Psoas muscle (tissue), 8 donors: ENCODE measurements around the gene IQSEC3. TPM values are rescaled to one million over a fixed set of nuclear protein-coding genes. Genes with fewer than 3 reads are reported as not detected.
"Not testable (repeated sequence)": the region's sequence is repeated elsewhere in the genome, so short reads cannot be mapped to it uniquely, and the experiment has no call there.

Experiments used
- ATAC-seq, 4 donors: fragments of 200-7000 bp; cut with Tn5 transposase; one replicate each; pipeline ENCODE4 v1.9.1; 2020; ENCODE audit warnings: moderate library complexity in 3 of 4, mild to moderate bottlenecking in 2 of 4
- DNase-seq, 2 donors: peaks; one replicate each; pipeline ENCODE4 v3.0.0-alpha.2; 2020
- H3K27ac ChIP-seq: fragments of 200-600 bp; one replicate; pipeline ENCODE4 v1.8.0; 2022
- H3K27me3 ChIP-seq, 3 donors: fragments of 200-600 bp in 1 of 3; one replicate each; pipeline versions ENCODE4 v1.6.1 to v1.8.0; 2013 to 2022; ENCODE audit warnings: low read length in 2 of 3, mild to moderate bottlenecking in 2 of 3, moderate library complexity in 1 of 3; ENCODE audit not compliant: insufficient read depth in 3 of 3
- H3K36me3 ChIP-seq, 2 donors: fragments of 200-600 bp in 1 of 2; one replicate each; pipeline versions ENCODE4 v1.6.1 to v1.8.0; 2013 to 2022; ENCODE audit warnings: low read depth in 1 of 2, mild to moderate bottlenecking in 1 of 2, moderate library complexity in 1 of 2; ENCODE audit not compliant: insufficient read depth in 1 of 2
- H3K4me1 ChIP-seq: fragments of 200-600 bp; one replicate; pipeline ENCODE4 v1.8.0; 2022
- H3K4me3 ChIP-seq: fragments of 200-600 bp; one replicate; pipeline ENCODE4 v1.8.0; 2022; ENCODE audit warnings: mild to moderate bottlenecking
- H3K9me3 ChIP-seq: fragments of 200-600 bp; one replicate; pipeline ENCODE4 v1.8.0; 2022
- WGBS, 3 donors: extraction: QIAGEN DNeasy Blood & Tissue Kit; methylation state at CpG; one replicate each; pipeline versions ENCODE4 v1.1.6 to v1.1.7; 2013; 5-methylcytosine and 5-hydroxymethylcytosine counted together
- intact Hi-C, 2 donors: fragments of 100-400 bp; cut with DNase I; formaldehyde crosslinking; loops; one replicate each; pipeline versions ENCODE4 v1.11.0 to v1.14.2; 2022
- polyA plus RNA-seq, 3 donors: library from polyadenylated mRNA; stranded (reverse); fragments of 200-250 nt; gene quantifications; one replicate each; pipeline ENCODE4 v1.2.3, GENCODE V29; 2013
- total RNA-seq, 4 donors: library from RNA; stranded (reverse); fragmentation: NEBNext Ultra II Directional in 2 of 4; extraction: Animal tissue kit (Norgen Biotek cat#: 25700) in 2 of 4; gene quantifications; one replicate each; pipeline versions ENCODE4 v1.2.1 to v1.2.4, GENCODE V29; 2021 to 2023
- TF ChIP-seq, protein P1 (sequence below): fragments of 200-600 bp; IDR thresholded peaks from one replicate; pipeline ENCODE4 v1.8.0; 2022; ENCODE audit warnings: antibody characterized with exemption
- donor health status: healthy with polysubstance abuse.
- donor health status: DM: no; HTN: no; CAD: no; lungs with moderate emphysema.
- donor health status: Bipolar disorder and iron deficiency.
- donor health status: healthy.
- donor health status: DM: yes; HTN: yes; CAD: no.
- donor health status: DM: no; HTN: no; CAD: no.
- donor health status: DM: no; HTN: no; CAD: no.
- donor health status: DM: yes; HTN: yes; CAD: no.

IQSEC3 gene
- total and polyA plus RNA-seq, 7 donors, result 0.23 to 1.8 (median 0.58) TPM

DNA sequence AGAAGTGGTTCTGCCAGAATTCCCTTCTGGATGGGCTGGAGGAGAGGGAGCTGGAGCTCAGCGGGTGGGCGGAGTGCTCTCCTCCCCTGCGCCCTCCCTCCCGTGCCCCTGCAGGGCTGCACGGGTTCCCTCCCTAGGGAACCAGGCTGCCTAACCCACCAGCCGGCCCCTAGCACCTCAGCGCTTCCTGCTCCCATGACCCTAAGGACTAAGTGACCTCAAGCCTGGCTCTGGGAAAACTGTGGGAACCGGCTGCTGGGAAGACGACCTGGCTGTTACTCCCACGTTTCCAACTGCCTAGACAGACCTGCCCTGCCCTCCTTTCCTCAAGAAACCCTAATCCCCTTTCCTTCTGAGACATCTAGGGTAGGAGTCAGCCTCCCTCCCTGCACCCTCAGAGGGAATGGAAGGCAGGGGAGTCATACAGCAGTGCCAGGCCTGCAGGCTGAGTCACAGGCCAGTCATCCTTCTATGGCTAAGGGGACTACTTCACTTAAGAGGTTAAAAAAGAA, 115.9 kb downstream of the IQSEC3 start:
- intact Hi-C loops, result no loop called here
- TF ChIP-seq, protein P1, sequence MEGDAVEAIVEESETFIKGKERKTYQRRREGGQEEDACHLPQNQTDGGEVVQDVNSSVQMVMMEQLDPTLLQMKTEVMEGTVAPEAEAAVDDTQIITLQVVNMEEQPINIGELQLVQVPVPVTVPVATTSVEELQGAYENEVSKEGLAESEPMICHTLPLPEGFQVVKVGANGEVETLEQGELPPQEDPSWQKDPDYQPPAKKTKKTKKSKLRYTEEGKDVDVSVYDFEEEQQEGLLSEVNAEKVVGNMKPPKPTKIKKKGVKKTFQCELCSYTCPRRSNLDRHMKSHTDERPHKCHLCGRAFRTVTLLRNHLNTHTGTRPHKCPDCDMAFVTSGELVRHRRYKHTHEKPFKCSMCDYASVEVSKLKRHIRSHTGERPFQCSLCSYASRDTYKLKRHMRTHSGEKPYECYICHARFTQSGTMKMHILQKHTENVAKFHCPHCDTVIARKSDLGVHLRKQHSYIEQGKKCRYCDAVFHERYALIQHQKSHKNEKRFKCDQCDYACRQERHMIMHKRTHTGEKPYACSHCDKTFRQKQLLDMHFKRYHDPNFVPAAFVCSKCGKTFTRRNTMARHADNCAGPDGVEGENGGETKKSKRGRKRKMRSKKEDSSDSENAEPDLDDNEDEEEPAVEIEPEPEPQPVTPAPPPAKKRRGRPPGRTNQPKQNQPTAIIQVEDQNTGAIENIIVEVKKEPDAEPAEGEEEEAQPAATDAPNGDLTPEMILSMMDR, result no peak
- H3K9me3 ChIP-seq, result no peaks in the 10 kb centered on the region
- ATAC-seq (peak in 2 of 4 donors; percentile 26 to 36), DNase-seq (peak in 1 of 2 donors; percentile 55)
- WGBS, 3 donors, result 48 to 59% (median 51%) methylated on average over 7 to 10 of the region's 10 CpGs
- H3K27ac ChIP-seq, result no peak overlapping the region
- H3K4me3 ChIP-seq, result peak overlapping the region; percentile 47
- H3K4me1 ChIP-seq, result peaks cover 6% of the 10 kb centered on the region
- H3K36me3 ChIP-seq, result no peaks in the 10 kb centered on the region
- peaks cover 0 to 20% (median 0%) of the 10 kb centered on the region in 3 donors for H3K27me3 ChIP-seq

DNA sequence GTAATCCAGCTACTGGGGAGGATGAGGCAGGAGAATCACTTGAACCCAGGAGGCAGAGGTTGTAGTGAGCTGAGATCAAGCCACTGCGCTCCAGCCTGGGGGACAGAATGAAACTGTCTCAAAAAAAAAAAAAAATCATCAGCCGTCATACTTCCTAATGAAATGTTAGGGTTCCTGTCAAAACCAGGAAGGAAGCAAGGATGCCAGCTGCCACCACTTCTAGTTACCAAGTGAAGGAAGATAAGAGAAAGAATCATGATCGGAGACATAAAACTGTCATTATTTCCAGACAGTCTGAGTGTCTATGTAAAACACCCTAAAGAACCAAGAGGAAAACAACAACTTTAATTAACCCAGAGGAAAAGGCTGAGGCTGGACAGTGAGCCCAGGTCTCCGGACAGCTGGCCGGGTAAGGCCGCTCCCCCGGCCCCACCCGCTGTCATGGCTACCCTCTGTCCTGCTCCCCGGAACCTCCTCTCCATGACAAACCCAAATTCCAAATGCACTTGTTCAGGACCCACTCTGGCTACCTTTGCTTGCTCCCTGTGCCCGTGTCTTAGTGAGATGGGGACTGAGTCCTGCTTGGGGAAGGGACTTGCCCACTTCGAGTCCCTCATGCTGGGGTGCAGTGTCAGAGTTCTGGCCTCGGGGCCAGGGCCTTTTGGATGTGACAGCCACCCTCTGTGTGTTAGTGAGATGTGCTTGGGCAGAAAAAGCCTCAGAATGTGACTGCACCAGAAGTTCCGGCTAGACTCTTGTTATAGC, 118.4 kb downstream of the IQSEC3 start:
- peaks cover 0 to 29% (median under 1%) of the 10 kb centered on the region in 3 donors for H3K27me3 ChIP-seq
- DNase-seq (peak in 1 of 2 donors; percentile 15), ATAC-seq (peak in 1 of 4 donors; percentile 4)
- intact Hi-C loops, result no loop called here
- 57 to 75% (median 65%) methylated on average over 13 of the region's 13 CpGs for WGBS, 3 donors
- no peaks in the 10 kb centered on the region for H3K4me1 ChIP-seq
- no peak overlapping the region for H3K27ac ChIP-seq
- no peaks in the 10 kb centered on the region for H3K9me3 ChIP-seq
- no peaks in the 10 kb centered on the region for H3K36me3 ChIP-seq
- H3K4me3 ChIP-seq, result no peak overlapping the region
- TF ChIP-seq, protein P1, result no peak

DNA sequence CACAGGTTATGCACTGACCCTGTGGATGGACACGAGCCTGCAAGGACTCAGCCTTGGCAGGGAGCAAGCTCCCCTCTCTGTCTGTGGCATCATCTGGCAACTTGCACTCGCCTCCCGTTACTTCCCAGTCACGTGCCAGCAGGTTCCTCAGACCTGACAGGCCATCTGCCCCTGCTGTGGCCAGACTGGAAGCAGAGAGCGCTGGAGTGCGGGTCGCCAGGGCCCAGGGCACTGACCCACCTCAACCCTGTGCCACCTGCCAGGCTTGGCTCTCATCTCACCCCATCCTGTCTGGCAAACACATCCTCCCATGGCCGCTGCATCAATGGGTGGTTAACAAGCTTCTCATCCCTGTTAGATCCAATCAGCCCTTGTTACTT, 119.0 kb downstream of the IQSEC3 start:
- no peak overlapping the region for H3K4me3 ChIP-seq
- peak; percentile 27 to 45 (median 31) for ATAC-seq
- H3K27ac ChIP-seq, result no peak overlapping the region
- peaks cover 0 to 34% (median 5%) of the 10 kb centered on the region in 3 donors for H3K27me3 ChIP-seq
- WGBS, 3 donors, result 48 to 54% (median 53%) methylated on average over 8 of the region's 8 CpGs
- H3K9me3 ChIP-seq, result no peaks in the 10 kb centered on the region
- intact Hi-C loops, result no loop called here
- no peaks in the 10 kb centered on the region for H3K4me1 ChIP-seq
- no peaks in the 10 kb centered on the region for H3K36me3 ChIP-seq
- DNase-seq, result peak in 1 of 2 donors; percentile 50
- TF ChIP-seq, protein P1, result no peak

DNA sequence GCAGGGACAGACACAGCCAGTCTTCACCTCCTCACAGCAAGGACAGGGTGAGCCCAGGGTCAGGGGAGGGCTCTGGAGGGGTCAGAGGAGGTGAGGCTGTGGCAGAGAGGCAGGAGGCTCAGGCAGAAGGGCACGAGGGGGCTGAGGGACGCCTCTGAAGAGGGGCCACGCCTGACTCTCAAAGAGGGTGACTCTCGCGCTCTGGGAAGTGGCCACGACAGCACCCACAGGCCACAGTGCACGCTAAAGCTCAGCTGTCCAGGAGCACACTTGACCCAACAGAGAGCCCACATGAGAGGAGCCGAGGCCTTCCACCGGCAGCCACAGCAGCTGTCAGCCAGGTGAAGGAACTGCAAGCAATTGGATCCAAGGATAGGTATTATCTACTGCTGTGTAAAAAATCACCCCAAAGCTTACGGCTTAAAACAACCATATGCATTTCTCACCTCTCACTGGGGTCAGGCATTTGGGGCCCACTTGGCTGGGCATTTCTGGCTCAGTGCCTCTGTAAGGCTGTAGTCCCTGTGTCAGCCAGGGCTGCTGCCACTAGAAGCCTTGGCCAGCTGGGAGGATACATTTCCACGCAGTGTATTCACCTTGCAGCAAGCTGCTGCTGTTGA, 119.5 kb downstream of the IQSEC3 start:
- Histone ChIP-seq H3K9me3 (no peaks in the 10 kb centered on the region), H3K4me1 (no peaks in the 10 kb centered on the region), H3K4me3 (no peak overlapping the region), H3K27me3 (peaks cover 0 to 35% (median 7%) of the 10 kb centered on the region in 3 donors), H3K27ac (no peak overlapping the region), H3K36me3 (no peaks in the 10 kb centered on the region)
- intact Hi-C loops, result no loop called here
- TF ChIP-seq, protein P1, result no peak
- WGBS, 3 donors, result 59 to 77% (median 70%) methylated on average over 11 of the region's 11 CpGs
- ATAC-seq (no peak), DNase-seq (peak in 1 of 2 donors; percentile 31)

DNA sequence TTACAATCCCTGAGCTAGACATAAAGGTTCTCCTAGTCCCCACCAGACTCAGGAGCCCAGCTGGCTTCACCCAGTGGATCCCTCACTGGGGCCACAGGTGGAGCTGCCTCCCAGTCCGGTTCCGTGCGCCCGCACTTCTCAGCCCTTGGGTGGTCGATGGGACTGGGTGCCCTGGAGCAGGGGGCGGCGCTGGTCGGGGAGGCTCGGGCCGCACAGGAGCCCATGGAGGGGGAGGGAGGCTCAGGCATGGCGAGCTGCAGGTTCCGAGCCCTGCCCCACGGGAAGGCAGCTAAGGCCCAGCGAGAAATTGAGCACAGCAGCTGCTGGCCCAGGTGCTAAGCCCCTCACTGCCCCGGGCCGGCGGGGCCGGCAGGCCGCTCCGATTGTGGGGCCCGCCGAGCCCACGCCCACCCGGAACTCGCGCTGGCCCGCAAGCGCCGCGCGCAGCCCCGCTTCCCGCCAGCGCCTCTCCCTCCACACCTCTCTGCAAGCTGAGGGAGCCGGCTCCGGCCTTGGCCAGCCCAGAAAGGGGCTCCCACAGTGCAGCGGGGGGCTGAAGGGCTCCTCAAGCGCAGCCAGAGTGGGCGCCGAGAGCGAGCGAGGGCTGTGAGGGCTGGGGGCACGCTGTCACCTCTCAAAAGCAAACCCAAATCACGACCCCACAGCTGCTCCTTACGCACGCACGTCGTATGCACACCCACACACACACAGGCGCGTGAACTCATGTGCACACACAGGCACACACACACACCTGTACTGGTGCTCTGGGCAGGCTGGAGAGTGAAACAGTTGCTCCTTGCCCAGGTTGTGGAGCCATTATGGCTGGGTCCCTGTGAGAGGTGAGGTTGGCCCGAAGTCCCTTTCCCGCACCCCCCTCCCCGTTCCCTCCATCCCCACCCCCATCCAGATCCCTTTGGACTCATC, 121.7 kb downstream of the IQSEC3 start:
- H3K9me3 ChIP-seq, H3K36me3 ChIP-seq, H3K27ac ChIP-seq, intact Hi-C loops, H3K4me1 ChIP-seq: not testable (repeated sequence)
- ATAC-seq (peak in 2 of 4 donors; percentile 4 to 12), DNase-seq (peak in 1 of 2 donors; percentile 42)
- peaks cover 0 to 27% (median 7%) of the 10 kb centered on the region in 3 donors for H3K27me3 ChIP-seq
- WGBS, 3 donors, result 36 to 67% (median 60%) methylated on average over 37 to 53 of the region's 53 CpGs
- peak overlapping the region; percentile 61 for H3K4me3 ChIP-seq
